IPS-NIHi11 (cell line): ENCODE measurements around the gene ZNF345.

Experiments
- DNase-seq: peaks from one replicate; pipeline ENCODE4 v3.0.0; 2012; ENCODE audit warnings: mixed read lengths, low spot score

ZNF345 gene

GRCh38 chr19:36916991-36917390 lies 66.3 kb downstream of the ZNF345 start:
- DNase-seq: no peak

GRCh38 chr19:36918090-36918489 lies 67.4 kb downstream of the ZNF345 start:
- no peak for DNase-seq
